ENCODE data around the gene UQCRC1. TPM values are rescaled to one million over a fixed set of nuclear protein-coding genes. Genes with fewer than 3 reads are reported as not detected.
"Not testable (repeated sequence)": the region's sequence is repeated elsewhere in the genome, so short reads cannot be mapped to it uniquely, and the experiment has no call there.

Gene UQCRC1
- total RNA-seq, 1 experiment from 2014 or later = 314 TPM

GRCh38 chr3:48555231-48555948 lies 54.1 kb downstream of the UQCRC1 start:
- no peak for DNase-seq (ENCODE audit: low read depth)

DNA sequence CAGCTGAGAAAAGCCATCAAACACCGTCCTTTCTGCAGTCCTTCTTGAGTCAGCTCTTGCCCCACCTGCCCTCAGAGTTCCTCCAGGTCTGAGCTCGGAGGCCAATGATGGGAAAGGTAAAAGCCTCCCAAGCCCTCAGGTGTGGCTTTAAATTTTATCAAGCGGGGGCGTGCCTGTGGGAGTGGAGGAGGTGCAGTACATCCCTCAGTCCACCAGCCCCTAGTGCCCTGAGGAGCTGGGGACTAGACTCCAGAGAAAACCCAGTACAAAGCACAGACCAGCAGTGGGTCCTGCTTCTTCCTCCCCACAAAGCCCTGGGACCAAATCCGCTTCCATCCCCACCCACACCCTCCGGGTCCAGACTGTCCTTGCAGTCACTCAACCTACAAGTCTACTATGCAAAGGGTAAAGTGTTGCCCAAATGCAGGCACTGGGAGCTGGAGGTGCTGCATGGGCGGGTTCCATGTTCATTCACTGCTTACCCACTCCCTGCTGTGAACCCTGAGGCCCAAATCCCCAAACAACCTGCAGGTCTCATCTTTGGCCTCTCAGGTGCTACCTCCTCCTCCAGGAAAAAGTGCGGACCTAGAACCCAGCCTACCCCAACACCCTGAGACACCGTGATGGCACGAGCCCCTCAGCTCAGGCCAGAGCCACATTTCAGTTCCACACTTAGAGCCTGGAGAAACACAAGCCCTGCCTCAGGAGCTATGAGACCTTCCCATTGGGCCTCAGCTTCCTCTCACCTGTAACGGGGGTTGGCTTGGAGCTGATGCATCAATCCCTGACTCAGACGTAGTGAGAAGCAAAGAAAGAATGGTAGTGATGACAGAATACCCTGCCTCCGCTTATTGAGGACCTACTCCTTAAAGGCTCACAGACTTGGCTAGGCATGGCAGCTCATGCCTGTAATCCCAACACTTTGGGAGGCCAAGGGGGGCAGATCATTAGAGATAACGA lies 55.3 kb downstream of the UQCRC1 start:
- DNase-seq (ENCODE audit: low read depth) = no peak

GRCh38 chr3:48553361-48553760 lies 56.1 kb downstream of the UQCRC1 start:
- no peak for DNase-seq (ENCODE audit: low read depth)

DNA sequence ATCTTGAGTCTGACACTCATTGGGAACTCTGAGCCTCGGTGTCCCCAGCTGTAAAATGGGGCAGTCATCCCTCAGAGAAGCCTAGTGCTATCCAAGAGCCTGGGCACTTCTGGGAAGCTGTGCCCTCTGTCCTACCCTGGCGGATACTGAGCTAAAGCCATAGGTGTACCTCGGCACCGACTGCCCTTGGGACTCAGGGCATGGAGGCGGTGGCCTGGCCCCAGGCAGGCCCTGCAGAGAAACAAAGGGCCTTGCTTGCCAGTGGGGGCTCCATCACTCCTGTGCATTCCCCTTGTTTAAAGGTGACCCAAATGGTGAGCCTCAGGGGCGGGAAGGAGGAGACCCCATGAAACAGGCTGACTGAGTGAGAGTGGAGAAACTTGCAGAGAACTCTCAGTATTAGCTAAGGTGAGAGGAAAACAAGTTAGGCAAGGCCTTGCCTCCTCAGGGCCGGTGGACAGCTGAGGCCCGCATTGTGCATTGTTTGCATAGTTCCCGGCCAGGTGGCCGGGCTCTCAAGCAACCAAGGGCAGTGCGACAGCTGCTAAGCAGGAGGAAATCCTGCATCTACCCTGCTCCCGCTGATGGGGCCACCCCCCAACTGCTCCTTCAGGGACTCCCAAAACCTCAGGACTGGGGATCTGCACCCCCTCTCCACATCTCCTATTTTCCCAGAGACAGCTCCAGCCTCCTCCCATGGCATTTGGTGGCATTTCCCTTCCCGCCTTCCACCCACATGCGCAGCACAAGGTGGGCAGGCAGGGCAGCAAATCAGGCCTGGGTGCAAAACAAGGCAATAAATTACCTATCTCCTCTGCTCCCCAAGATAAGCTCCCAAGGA lies 57.1 kb downstream of the UQCRC1 start:
- no peak for DNase-seq (ENCODE audit: low read depth)

GRCh38 chr3:48551651-48552050 lies 57.8 kb downstream of the UQCRC1 start:
- not testable (repeated sequence) for DNase-seq (ENCODE audit: low read depth)

Other genes with a start within 250 kb of the UQCRC1 start
- not detected in 2 replicates for gene FBXW12, start 237.4 kb downstream of the UQCRC1 start, total RNA-seq (2014; rRNA removed; shearing (Covaris generic))
- gene PLXNB1, start 179.6 kb downstream of the UQCRC1 start, total RNA-seq (2014; rRNA removed; shearing (Covaris generic)) = 4.1 and 8.9 TPM in 2 replicates
- gene CCDC51, start 169.5 kb downstream of the UQCRC1 start, total RNA-seq (2014; rRNA removed; shearing (Covaris generic)) = 10.6 and 11.0 TPM in 2 replicates
- 479 and 535 TPM in 2 replicates for gene TMA7, start 169.4 kb downstream of the UQCRC1 start, total RNA-seq (2014; rRNA removed; shearing (Covaris generic))
- gene ATRIP, start 162.9 kb downstream of the UQCRC1 start, total RNA-seq (2014; rRNA removed; shearing (Covaris generic)) = 4.9 and 7.2 TPM in 2 replicates
- 282 and 311 TPM in 2 replicates for gene SHISA5, start 105.5 kb downstream of the UQCRC1 start, total RNA-seq (2014; rRNA removed; shearing (Covaris generic))
- gene PFKFB4, start 52.8 kb downstream of the UQCRC1 start, total RNA-seq (2014; rRNA removed; shearing (Covaris generic)) = 19.5 and 31.0 TPM in 2 replicates
- 0.17 and 2.7 TPM in 2 replicates for gene UCN2, start 45.9 kb downstream of the UQCRC1 start, total RNA-seq (2014; rRNA removed; shearing (Covaris generic))
- gene COL7A1, start 14.3 kb downstream of the UQCRC1 start, total RNA-seq (2014; rRNA removed; shearing (Covaris generic)) = 17.0 and 33.1 TPM in 2 replicates
- not detected in 2 replicates for gene TMEM89, start 12.1 kb upstream of the UQCRC1 start, total RNA-seq (2014; rRNA removed; shearing (Covaris generic))
- 15.2 and 21.3 TPM in 2 replicates for gene SLC26A6, start 25.8 kb upstream of the UQCRC1 start, total RNA-seq (2014; rRNA removed; shearing (Covaris generic))
- gene CELSR3, start 53.2 kb upstream of the UQCRC1 start, total RNA-seq (2014; rRNA removed; shearing (Covaris generic)) = 3.8 and 5.2 TPM in 2 replicates
- gene NCKIPSD, start 76.3 kb upstream of the UQCRC1 start, total RNA-seq (2014; rRNA removed; shearing (Covaris generic)) = 34.2 and 35.4 TPM in 2 replicates
- gene IP6K2, start 107.6 kb upstream of the UQCRC1 start, total RNA-seq (2014; rRNA removed; shearing (Covaris generic)) = 54.1 and 99.4 TPM in 2 replicates
- 20.4 and 23.5 TPM in 2 replicates for gene PRKAR2A, start 238.2 kb upstream of the UQCRC1 start, total RNA-seq (2014; rRNA removed; shearing (Covaris generic))